ENCODE results near the gene NAB2.

The NAB2 gene

DNA sequence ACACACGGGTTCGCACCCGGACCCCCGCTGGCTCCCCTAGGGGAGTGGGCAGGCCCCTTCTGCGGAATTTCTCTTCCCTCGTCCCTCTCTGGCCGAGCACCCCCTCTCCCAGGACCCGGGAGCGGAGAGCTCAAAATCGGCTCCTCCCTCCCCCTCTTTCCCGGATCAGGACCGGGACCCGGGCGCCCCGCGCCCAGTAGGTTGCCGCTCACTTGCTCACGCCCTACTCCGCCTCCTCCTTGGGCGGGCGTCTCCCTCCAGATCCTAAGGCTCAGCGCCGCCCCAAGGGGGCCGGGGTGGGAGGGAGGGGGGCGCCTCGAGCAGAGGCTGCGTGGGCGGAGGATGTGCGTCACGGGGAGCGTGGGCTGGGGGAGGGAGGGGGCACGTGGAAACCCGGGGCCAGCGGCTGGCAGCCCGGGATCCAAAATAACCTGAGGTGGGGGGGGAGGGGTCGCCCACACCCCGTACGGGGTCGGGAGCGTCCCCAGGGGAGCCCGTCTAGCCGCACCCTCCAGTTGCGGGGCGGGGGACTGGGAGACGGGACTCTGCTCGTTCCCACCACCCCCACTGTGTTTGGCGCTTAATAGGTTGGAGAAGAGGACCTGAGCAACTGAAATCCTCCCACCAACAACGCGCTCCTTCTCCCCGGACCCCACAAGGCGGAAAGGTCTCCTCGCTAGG lies 1.8 kb upstream of the NAB2 start:
- H3K4me1 Mint-ChIP-seq, result peaks cover 72% of the 10 kb centered on the region
- peaks cover 18% of the 10 kb centered on the region for H3K36me3 Mint-ChIP-seq (ENCODE audit: low read depth)
- no peaks in the 10 kb centered on the region for H3K27me3 Mint-ChIP-seq (ENCODE audit: low read depth, poor library complexity)
- H3K4me3 Mint-ChIP-seq, result peak overlapping the region; percentile 88
- H3K27ac Mint-ChIP-seq, result peak overlapping the region; percentile 97
- peak; percentile 66 for DNase-seq
- TF ChIP-seq, protein P1, sequence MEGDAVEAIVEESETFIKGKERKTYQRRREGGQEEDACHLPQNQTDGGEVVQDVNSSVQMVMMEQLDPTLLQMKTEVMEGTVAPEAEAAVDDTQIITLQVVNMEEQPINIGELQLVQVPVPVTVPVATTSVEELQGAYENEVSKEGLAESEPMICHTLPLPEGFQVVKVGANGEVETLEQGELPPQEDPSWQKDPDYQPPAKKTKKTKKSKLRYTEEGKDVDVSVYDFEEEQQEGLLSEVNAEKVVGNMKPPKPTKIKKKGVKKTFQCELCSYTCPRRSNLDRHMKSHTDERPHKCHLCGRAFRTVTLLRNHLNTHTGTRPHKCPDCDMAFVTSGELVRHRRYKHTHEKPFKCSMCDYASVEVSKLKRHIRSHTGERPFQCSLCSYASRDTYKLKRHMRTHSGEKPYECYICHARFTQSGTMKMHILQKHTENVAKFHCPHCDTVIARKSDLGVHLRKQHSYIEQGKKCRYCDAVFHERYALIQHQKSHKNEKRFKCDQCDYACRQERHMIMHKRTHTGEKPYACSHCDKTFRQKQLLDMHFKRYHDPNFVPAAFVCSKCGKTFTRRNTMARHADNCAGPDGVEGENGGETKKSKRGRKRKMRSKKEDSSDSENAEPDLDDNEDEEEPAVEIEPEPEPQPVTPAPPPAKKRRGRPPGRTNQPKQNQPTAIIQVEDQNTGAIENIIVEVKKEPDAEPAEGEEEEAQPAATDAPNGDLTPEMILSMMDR (IDR thresholded peaks at IDR 0.05), result no peak
- no peaks in the 10 kb centered on the region for H3K9me3 Mint-ChIP-seq

DNA sequence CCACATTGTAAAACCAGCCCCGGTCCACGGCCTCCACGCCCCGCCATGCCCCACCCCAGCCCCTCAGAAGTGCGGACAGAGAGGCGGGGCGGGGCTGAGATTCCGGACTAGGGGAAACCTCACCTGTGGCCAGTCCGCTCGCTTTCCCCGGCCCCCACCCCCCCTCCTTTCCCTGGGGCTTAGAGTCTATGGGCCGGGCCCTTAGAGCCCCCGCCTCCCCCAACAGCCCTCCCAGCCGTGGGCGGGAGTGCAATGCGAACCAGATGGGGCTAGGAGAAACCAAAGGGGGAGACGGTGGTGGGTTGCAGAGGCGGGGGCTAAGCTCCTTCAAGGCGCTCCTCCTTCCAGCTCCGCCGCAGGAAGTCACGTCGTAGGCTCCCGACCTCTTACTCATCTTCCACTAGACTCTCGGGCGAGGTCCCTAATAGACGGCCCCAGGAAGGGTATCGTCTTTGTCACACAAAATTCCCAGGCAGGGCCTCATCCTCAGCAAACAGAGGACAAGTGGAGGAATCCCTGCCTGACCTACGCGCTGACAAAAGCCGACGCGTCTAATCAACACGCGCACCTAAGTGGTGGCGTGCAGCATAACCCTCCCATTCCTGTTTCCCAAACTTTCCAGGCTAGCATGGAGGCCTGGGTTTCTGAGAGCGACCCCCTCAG lies 1.1 kb upstream of the NAB2 start:
- peak overlapping the region; percentile 88 for H3K4me3 Mint-ChIP-seq
- peaks cover 78% of the 10 kb centered on the region for H3K4me1 Mint-ChIP-seq
- DNase-seq, result peak; percentile 78
- H3K27me3 Mint-ChIP-seq (ENCODE audit: low read depth, poor library complexity), result no peaks in the 10 kb centered on the region
- H3K36me3 Mint-ChIP-seq (ENCODE audit: low read depth), result peaks cover 25% of the 10 kb centered on the region
- H3K27ac Mint-ChIP-seq, result peak overlapping the region; percentile 99
- TF ChIP-seq, protein P1 (IDR thresholded peaks at IDR 0.05), result no peak
- no peaks in the 10 kb centered on the region for H3K9me3 Mint-ChIP-seq

DNA sequence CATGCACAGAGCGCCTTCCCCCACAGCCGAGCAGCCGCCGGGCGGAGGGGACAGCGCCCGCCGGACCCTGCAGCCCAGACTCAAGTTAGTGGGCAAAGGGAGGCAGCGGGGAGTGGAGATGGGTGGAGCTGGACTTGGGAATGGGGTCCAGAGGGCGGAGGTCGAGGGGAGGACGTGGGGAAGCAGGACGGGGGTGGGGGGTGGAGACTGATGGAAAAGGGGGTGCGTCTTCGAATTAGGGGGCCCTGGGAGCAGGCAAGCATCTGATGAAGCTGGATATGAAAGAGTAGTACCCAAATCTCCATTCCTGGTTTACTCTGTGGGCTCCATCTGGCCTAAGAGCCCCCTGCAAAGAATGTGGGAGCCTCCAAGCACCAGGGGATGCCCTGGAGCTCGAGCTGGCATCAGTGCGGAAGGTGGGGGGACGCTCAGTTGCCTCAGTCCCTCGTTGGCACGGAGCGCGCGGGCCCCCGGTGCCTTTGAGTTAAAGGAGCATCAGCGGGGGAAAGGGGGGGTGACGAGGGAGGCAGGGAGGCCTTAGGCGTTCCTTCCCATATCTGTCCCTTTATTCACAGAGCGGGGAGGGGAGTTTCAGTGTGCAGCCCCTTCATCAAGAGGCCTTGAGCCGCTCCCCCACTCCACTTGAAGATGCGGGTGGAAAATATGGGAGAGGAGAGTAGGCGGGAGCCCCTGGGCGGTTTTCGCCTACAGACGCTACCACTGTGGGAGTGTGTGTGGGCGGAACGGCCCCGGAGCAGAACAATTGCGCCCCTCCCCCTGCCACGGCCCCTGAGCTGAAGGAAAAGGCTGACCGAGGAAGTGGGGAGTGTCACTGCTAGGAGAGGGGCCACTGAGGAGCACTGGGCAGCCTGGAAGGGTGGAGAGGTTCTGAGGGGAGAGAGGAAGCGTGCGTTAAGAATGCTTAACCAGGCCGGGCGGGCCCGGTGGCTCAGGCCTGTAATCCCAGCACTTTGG lies 644 bp downstream of the NAB2 start:
- Mint-ChIP-seq H3K9me3 (no peaks in the 10 kb centered on the region), H3K4me1 (peaks cover 81% of the 10 kb centered on the region), H3K27ac (peak overlapping the region; percentile 74), H3K4me3 (peak overlapping the region; percentile 98), H3K36me3 (ENCODE audit: low read depth) (peaks cover 22% of the 10 kb centered on the region), H3K27me3 (ENCODE audit: low read depth, poor library complexity) (no peaks in the 10 kb centered on the region)
- DNase-seq, result peak; percentile 76
- TF ChIP-seq, protein P1 (IDR thresholded peaks at IDR 0.05), result no peak

DNA sequence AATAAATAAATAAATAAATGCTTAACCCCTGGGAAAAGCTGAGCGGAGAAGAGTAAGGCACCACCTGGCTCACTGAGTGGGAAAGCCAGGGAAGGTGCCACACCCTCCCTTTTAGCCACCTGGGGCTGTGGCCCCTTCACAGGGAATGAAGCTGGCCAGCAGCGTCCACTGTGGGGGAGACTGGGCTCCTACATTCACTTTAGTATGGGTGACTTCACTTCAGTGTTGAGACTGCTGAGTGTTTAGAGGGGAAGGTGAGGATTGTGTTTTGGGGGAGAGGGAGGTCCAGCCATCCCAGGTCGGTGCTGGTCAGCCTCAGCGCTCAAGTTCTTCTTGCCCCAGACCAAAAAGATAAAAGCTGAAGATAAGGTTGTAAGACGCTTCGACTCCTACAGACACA lies 1.6 kb downstream of the NAB2 start:
- Mint-ChIP-seq H3K27me3 (ENCODE audit: low read depth, poor library complexity) (no peaks in the 10 kb centered on the region), H3K4me3 (peak overlapping the region; percentile 98), H3K4me1 (peaks cover 79% of the 10 kb centered on the region), H3K36me3 (ENCODE audit: low read depth) (peaks cover 30% of the 10 kb centered on the region), H3K27ac (no peak overlapping the region), H3K9me3 (no peaks in the 10 kb centered on the region)
- DNase-seq, result no peak
- TF ChIP-seq, protein P1 (IDR thresholded peaks at IDR 0.05), result no peak

DNA sequence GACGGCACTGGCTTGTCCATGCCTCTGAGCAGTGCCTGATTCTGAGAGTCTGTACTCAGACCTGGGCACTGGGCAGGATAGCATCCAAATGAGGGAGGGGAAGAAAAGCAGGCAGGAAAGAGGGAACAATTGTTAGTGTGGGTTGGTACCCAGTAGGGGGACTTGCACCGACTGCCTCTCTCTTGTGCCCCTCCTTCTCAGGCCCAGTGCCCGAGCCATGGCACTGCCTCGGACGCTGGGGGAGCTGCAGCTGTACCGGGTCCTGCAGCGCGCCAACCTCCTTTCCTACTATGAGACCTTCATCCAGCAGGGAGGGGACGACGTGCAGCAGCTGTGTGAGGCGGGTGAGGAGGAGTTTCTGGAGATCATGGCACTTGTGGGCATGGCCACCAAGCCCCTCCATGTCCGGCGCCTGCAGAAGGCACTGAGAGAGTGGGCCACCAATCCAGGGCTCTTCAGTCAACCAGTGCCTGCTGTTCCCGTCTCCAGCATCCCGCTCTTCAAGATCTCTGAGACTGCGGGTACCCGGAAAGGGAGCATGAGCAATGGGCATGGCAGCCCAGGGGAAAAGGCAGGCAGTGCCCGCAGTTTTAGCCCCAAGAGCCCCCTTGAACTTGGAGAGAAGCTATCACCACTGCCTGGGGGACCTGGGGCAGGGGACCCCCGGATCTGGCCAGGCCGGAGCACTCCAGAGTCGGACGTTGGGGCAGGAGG lies 2.2 kb downstream of the NAB2 start:
- DNase-seq, result no peak
- Mint-ChIP-seq H3K36me3 (ENCODE audit: low read depth) (peaks cover 33% of the 10 kb centered on the region), H3K4me3 (peak overlapping the region; percentile 98), H3K4me1 (peaks cover 78% of the 10 kb centered on the region), H3K27ac (no peak overlapping the region), H3K9me3 (no peaks in the 10 kb centered on the region), H3K27me3 (ENCODE audit: low read depth, poor library complexity) (no peaks in the 10 kb centered on the region)
- TF ChIP-seq, protein P1 (IDR thresholded peaks at IDR 0.05), result no peak

Data from nephron progenitor cell (in vitro differentiated cells).